NCI-H748 treated with DMSO at 0.1 percent for 48 hours (cell line): ENCODE data around the gene PMM2.
A peak's percentile ranks its signal among the peaks of the same experiment; 100 is the strongest.
"Not testable (repeated sequence)": the region's sequence is repeated elsewhere in the genome, so short reads cannot be mapped to it uniquely, and the experiment has no call there.

ENCODE experiments used
- DNase-seq: peaks from one replicate; lab custom pipeline; 2025; lab: John Stamatoyannopoulos, UW

The PMM2 gene

GRCh38 chr16:8797364-8798173 lies at the start of gene PMM2, which contains the start of gene TMEM186:
TSS of gene PMM2 (plus strand) at chr16:8797839. CDS start at chr16:8797883, 44 bp downstream.
TSS of gene TMEM186 (minus strand) at chr16:8797639. CDS start at chr16:8797614, 25 bp downstream.
- peak; percentile 76 for DNase-seq

DNA sequence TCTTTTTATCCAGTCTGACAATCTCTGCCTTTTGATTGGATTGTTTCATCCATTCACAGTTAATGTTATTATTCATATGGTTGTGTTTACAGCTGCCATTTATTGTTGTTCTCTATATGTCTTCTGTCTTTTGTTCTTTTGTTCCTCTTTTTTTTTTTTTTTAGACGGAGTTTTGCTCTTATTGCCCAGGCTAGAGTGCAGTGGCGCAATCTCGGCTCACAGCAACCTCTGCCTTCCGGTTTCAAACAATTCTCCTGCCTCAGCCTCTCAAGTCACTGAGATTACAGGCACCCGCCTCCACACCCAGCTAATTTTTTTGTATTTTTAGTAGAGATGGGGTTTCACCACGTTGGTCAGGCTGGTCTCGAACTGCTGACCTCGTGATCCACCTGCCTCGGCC lies 48.7 kb upstream of the PMM2 start:
- not testable (repeated sequence) for DNase-seq

DNA sequence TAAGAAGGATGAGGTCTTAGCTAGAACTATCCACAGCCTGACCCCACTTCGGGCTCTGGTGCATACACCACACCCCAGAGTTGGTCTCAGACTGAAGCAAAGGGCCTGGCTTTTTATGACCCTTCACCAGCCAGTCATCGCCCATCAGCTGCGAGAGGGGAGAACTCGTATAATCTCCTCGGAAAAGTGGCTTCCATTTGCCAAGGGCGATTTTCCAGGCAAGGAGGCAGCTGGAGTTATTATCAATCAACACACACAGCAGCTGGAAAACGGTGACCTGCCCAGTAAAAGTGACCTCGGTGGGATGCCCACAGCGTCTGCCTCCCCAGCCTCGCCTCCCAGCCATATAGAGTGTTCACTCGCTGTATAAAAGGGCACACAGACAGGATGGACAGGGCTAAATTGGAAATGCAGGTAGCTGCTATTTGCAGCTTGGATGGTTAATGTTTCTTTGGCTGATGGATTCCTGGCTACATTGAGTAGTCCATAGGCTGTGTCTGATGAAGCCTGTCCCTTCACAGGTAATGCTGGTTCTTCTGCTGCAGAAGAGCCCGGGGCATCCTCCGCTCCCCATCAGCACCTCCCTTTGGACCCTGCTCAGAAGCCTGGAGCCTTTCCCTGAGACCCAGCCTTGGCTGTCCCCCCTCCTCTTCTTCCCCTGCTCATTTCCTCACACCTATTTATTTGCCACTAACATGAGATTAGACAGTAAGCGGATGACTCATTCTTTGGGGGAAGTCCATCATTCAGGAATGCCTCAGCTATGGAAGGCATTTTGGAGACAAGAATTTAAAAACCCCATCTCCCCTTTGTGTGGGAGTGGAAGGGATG lies 45.9 kb upstream of the PMM2 start:
- DNase-seq: no peak

GRCh38 chr16:8752706-8753105 lies 44.9 kb upstream of the PMM2 start:
- no peak for DNase-seq

- DNase-seq: no peak
These were observed 44.1 kb upstream of the PMM2 start for GRCh38 chr16:8753416-8754054.

GRCh38 chr16:8756755-8757154 lies 40.9 kb upstream of the PMM2 start:
- DNase-seq: no peak

DNA sequence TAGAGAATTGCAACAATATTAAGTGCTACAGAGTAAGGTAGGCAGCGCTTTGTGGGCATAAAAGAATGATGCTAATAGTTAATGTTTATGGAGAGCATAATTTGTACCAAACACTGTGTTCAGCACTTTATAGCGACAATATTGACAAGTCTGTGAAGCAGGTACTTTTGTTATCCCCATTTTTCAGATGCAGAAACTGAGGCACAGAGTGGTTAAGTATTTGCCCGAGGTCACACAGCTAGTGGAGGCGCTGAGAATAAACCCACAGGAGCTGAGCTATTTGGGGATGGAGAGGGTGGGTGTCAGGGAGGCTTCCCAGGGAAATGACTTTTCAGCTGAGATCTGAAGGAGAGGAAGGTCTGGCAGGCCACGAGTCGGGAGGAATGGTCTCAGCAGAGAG lies 39.6 kb upstream of the PMM2 start:
- DNase-seq: no peak

GRCh38 chr16:8760021-8760420 lies 37.6 kb upstream of the PMM2 start:
- DNase-seq: no peak

- no peak for DNase-seq
These were observed 36.6 kb upstream of the PMM2 start for GRCh38 chr16:8761078-8761477.

- DNase-seq: no peak
These were observed 35.4 kb upstream of the PMM2 start for GRCh38 chr16:8762254-8762653.

GRCh38 chr16:8763083-8763482 lies 34.6 kb upstream of the PMM2 start:
- no peak for DNase-seq

- no peak for DNase-seq
These were observed 33.7 kb upstream of the PMM2 start for GRCh38 chr16:8763899-8764298.

DNA sequence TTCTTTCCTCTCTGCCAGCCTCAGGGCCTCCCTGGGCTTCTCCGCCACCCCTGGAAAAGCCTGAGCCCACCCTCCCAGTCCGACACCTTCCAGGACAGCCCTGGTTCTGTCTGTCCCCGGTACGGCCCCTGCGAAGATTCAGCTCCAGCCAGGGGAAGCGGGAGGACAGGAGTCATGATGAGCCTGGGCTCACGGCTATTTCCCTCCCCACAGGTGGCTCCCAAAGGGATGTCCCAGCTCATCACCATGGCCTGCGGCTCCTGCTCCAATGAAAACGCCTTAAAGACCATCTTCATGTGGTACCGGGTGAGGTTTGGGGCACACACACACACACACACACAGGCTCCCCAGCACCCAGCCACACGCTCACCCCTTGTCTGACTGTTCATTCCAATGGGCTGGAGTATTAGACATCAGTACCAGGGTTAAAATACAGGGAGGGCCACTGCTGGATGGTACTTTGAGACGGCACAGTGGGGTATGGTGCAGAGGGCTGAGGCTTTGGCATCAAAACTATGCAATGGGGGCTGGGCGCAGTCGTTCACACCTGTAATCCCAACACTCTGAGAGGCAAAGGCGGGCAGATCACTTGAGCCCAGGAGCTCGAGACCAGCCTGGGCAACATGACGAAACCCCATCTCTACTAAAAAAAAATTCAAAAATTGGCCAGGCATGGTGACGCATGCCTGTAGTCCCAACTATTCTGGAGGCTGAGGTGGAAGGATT lies 33.0 kb upstream of the PMM2 start:
- DNase-seq: no peak

DNA sequence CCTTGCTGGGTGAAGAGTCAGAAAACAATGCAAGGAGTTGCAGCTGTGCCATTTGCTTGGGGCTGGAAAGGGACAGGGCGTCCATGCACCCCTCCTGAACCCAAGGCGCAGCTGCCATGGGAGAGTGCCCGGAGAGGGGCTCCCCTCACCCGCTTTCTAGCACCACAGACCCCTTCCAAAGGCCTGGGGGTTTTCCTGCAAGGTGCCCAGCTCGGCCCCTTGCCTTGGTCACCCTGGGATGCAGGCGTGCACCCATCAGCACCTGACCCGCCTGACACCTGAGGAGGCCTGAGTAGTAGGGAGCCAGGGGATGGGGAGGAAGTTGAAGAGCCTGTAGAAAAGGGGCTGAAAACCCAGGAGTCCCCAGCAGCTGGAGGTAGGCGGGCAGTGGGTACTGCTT lies 30.5 kb upstream of the PMM2 start:
- DNase-seq: no peak

GRCh38 chr16:8768283-8768682 lies 29.4 kb upstream of the PMM2 start:
- no peak for DNase-seq

DNA sequence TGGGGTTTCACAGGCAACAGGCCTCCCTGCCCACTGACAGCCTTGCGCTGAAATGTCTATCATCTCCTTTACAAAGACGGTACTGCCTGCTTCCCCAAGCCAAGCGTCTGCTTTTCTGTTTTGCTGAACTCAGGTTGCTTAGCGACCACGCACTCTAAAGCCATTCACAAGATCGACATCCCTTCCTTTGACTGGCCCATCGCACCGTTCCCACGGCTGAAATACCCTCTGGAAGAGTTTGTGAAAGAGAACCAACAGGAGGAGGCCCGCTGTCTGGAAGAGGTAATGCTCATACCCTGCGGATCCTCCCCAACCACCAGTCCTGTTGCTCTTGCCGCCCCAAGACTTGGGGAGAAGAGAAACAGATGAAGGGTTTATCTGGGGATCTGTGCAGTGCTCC lies 28.9 kb upstream of the PMM2 start:
- DNase-seq: no peak

- DNase-seq: no peak
These were observed 24.1 kb upstream of the PMM2 start for GRCh38 chr16:8773537-8773936.

DNA sequence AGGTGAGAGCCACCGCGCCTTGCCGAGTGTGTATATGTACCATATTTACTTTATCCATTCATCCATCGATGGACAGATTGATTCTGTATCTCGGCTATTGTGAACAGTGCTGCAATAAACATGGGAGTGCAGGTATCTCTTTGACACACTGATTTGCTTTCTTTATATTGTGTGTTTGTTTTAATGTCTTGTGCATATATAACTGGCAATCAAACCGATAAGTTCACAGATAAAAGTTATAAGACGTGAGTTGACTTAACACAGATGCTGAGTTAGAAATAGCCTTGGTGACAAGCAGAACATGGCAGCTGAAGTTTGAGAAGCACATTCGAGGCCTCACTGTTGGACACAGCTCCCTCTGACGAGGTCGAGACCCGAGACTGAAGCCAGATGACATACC lies 23.4 kb upstream of the PMM2 start:
- DNase-seq: no peak

GRCh38 chr16:8775359-8775758 lies 22.3 kb upstream of the PMM2 start:
- DNase-seq: no peak

- DNase-seq: no peak
These were observed 21.5 kb upstream of the PMM2 start for GRCh38 chr16:8776129-8776584.

GRCh38 chr16:8777217-8777616 lies 20.4 kb upstream of the PMM2 start:
- no peak for DNase-seq

- DNase-seq: no peak
These were observed 15.8 kb upstream of the PMM2 start for GRCh38 chr16:8781797-8782196.
